ENCODE results near the gene TUBB.

TUBB gene

DNA sequence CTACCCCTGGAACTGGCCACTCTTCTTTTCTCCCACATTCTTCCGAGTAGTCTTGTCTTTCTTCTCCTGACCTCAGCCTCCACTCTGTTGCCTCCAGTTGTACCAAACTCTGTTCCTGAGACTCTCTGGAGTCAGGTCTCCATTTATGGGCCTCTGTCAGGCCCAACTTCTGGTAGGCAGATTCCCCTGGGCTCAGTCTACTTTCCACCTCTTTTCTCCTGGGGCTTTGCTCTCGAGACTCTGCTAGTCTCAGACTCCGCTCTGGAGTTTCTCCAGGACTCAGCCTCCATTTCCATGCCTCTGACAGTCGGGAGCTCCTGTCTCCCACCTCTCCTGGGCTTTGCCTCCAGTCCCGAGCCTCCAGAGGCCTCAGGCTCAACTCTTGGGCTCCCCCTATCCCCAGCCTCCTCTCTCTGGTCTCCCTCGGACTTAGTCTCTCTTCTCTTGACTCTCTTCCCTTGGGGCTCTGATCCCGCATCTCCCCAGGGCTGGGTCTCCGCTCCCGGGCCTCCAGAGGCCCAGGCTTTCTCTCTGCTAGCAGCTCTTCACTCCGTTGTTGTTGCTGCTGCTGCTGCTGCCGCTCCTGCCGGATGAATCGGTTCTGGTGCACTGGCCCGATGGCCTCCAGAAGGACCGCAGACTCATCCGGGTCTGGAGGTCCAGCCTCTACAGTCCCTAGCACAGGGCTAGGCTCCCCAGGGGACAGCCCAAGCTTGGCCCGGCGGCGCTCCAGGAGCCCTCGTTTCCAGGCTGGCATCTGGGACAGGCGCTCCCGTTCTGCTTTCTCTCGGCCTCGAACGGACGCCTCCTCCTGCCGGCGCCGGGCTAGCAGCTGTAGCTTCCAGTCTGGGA, 34.8 kb upstream of the TUBB start:
- TF ChIP-seq, protein P1, sequence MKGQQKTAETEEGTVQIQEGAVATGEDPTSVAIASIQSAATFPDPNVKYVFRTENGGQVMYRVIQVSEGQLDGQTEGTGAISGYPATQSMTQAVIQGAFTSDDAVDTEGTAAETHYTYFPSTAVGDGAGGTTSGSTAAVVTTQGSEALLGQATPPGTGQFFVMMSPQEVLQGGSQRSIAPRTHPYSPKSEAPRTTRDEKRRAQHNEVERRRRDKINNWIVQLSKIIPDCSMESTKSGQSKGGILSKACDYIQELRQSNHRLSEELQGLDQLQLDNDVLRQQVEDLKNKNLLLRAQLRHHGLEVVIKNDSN (IDR thresholded peaks at IDR 0.05): no peak
- TF ChIP-seq NFIC (IDR thresholded peaks at IDR 0.05) (no peak), FOXM1 (IDR thresholded peaks at IDR 0.05; ENCODE audit: borderline replicate concordance, low read depth) (no peak), EGR1 (IDR thresholded peaks at IDR 0.05) (no peak), RAD21 (IDR thresholded peaks at IDR 0.05; ENCODE audit: low read depth) (no peak)
- TF ChIP-seq, protein P2, sequence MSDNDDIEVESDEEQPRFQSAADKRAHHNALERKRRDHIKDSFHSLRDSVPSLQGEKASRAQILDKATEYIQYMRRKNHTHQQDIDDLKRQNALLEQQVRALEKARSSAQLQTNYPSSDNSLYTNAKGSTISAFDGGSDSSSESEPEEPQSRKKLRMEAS (IDR thresholded peaks at IDR 0.05): no peak
- TF ChIP-seq, protein P3, sequence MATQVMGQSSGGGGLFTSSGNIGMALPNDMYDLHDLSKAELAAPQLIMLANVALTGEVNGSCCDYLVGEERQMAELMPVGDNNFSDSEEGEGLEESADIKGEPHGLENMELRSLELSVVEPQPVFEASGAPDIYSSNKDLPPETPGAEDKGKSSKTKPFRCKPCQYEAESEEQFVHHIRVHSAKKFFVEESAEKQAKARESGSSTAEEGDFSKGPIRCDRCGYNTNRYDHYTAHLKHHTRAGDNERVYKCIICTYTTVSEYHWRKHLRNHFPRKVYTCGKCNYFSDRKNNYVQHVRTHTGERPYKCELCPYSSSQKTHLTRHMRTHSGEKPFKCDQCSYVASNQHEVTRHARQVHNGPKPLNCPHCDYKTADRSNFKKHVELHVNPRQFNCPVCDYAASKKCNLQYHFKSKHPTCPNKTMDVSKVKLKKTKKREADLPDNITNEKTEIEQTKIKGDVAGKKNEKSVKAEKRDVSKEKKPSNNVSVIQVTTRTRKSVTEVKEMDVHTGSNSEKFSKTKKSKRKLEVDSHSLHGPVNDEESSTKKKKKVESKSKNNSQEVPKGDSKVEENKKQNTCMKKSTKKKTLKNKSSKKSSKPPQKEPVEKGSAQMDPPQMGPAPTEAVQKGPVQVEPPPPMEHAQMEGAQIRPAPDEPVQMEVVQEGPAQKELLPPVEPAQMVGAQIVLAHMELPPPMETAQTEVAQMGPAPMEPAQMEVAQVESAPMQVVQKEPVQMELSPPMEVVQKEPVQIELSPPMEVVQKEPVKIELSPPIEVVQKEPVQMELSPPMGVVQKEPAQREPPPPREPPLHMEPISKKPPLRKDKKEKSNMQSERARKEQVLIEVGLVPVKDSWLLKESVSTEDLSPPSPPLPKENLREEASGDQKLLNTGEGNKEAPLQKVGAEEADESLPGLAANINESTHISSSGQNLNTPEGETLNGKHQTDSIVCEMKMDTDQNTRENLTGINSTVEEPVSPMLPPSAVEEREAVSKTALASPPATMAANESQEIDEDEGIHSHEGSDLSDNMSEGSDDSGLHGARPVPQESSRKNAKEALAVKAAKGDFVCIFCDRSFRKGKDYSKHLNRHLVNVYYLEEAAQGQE (IDR thresholded peaks at IDR 0.05; ENCODE audit: low read depth): no peak

DNA sequence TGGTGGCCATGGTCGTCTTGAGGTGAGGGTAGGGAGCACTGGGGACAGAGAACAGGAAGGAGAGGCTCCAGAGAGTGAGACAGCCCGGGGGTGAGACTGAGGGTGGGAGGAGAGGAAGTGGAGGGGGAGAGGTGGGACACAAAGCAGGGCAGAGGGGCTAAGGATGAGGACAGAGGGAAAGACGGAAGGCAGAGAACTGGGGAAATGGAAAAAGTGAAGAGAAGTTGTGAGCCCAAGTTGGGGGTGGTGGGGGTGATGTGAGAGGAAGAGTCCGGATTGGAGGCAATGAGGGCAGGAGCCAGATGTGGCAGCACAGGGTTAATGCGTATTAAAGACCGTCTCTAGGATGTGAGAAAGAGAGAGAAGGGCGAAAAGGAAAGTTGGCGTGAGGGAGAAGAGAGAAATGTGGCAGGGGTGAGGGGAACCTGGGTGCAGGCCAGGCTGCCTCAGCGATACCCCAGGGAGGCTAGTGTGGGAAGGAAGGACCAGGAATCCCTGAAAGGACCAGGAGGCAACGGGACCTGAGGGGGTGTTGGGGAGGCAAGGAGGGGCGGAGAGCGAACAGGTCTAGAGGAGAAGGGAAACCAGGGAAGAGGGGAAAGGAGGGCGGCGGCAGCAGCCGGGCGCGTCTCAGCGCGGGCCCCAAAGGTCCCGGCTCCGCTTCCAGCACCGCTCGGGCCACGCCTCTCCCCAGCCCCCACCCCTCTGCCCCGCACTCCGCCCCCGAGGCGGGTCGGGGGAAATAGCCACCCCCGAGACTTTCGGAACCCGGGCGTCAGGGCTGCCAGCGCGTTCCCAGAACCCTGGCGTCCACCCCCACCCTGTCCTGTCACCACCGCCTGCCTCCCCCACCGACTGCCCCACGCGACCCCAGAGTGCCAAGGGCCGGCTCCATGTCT, 33.9 kb upstream of the TUBB start, which contains the start of gene PPP1R18:
Gene PPP1R18, minus strand, starts transcription at position 637 of the 899 bp plus-strand sequence. Its CDS starts 627 bp downstream, at position 10.
- TF ChIP-seq TAF1 (IDR thresholded peaks at IDR 0.05; ENCODE audit: low read depth) (no peak), TCF12 (IDR thresholded peaks at IDR 0.05; ENCODE audit: low read depth) (no peak), EGR1 (IDR thresholded peaks at IDR 0.05) (no peak), YY1 (IDR thresholded peaks at IDR 0.05; ENCODE audit: low read depth) (no peak), CEBPB (IDR thresholded peaks at IDR 0.05) (no peak), RAD21 (IDR thresholded peaks at IDR 0.05; ENCODE audit: low read depth) (no peak), CREB1 (IDR thresholded peaks at IDR 0.05; ENCODE audit: low read depth) (no peak), FOXM1 (IDR thresholded peaks at IDR 0.05; ENCODE audit: borderline replicate concordance, low read depth) (no peak)
- TF ChIP-seq, protein P1 (IDR thresholded peaks at IDR 0.05): no peak
- TF ChIP-seq, protein P3 (IDR thresholded peaks at IDR 0.05; ENCODE audit: low read depth): no peak
- TF ChIP-seq, protein P2 (IDR thresholded peaks at IDR 0.05): no peak

DNA sequence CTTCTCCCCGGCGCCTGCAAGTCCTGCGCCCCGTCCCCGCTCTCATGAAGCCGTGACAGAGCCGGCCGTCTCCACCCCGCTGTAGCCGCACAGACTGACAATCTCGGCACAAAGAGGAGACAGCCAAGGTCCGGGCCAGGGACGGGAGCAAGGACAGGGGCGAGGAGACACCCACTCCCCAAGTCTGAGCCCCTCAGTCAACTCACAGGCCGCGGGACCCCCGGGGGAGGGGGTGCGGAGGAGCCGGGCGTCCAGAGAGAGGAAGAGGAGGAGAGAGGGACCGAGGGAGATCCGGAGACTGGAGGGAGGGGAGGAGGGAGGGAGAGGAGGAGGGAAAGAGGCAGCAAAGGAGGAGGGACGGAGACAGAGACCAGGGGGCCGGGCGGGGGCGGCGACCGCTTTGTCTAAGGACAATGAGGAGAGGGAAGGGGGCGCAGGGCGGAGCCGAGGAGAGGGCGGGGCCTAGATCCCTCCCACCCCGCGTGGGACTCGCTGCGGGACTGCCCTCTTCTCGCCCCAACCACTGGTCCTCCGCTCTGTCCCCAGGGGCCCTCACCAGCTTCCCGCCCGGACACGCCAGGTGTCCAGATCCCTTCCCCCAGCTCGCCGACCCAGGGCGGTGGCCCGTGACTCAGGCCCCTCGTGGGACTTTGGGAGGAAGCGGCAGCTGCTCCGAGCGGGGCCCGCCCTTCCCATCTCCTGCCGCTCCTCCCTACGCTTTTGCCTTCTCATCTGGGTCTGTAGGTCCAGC, 33.1 kb upstream of the TUBB start:
- TF ChIP-seq ZBTB7A (IDR thresholded peaks at IDR 0.05; ENCODE audit: low read depth) (peak; percentile 71; the same call in 1 of the 2 replicates), TAF1 (IDR thresholded peaks at IDR 0.05; ENCODE audit: low read depth) (0 out of 2 replicates have a peak, but pooled peaks have one; percentile 46), EP300 (IDR thresholded peaks at IDR 0.05; ENCODE audit: borderline replicate concordance) (peak; percentile 28), TEAD4 (IDR thresholded peaks at IDR 0.05) (no peak), NFIC (IDR thresholded peaks at IDR 0.05) (no peak), CEBPB (IDR thresholded peaks at IDR 0.05) (no peak), FOXM1 (IDR thresholded peaks at IDR 0.05; ENCODE audit: borderline replicate concordance, low read depth) (no peak), TCF12 (IDR thresholded peaks at IDR 0.05; ENCODE audit: low read depth) (peak; percentile 85), EGR1 (IDR thresholded peaks at IDR 0.05) (peak; percentile 88)
- TF ChIP-seq, protein P2 (IDR thresholded peaks at IDR 0.05): peak; percentile 65; the same call in 1 of the 2 replicates

DNA sequence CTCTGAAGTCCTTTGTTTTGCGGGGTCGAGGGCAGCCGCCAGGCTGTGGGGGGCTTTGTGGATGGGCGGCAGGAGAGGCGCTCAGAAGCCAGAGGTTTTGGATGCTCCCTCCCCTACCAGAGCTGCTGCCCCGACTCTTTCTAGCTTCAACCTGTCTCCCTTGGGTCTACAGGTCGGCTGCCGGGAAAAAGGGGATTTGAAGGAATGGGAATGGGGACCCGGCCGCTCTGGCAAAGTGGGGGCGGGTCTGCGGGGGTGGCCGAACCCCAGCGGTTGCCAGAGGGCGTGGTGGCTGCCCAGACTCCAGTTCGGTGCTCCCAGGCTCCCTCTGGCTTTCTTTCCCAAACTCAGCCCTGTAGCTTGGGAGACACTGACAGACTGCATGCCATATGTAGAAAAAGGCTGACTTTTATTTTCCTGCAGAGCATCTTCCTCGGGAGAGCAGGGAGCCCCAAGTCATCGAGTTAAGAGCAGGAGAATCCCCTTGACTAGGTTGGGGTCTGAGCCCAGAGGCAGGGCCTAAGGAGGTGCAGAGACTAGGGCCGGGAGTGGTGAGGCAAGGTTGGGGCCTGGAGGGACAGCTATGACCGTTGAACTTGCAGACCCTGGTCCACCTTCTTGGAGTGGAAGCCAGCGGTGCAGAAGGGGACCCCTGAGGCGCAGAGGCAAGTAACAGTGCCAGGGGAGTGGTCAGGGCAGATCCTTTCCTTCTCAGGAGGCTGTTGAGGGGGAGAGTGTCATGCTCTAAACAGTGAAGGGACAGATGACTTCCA, 32.3 kb upstream of the TUBB start:
- TF ChIP-seq CREB1 (IDR thresholded peaks at IDR 0.05; ENCODE audit: low read depth): no peak
- peak; percentile 80 for TF ChIP-seq EGR1 (IDR thresholded peaks at IDR 0.05)
